Gastroesophageal sphincter (tissue), 3 donors: Measurements from ENCODE around the gene C11orf65.

Source experiments
- POLR2AphosphoS5 ChIP-seq: sonication (generic); formaldehyde crosslinking; IDR thresholded peaks from one replicate; pipeline ENCODE4 v1.6.1; 2017; ENCODE audit warnings: antibody characterized with exemption
- TF ChIP-seq, protein P1 (sequence below), 4 experiments: fragments of 200-600 bp in 2 of 4; fragments of 450-650 bp in 2 of 4; sonication (generic) in 1 of 4; IDR thresholded peaks; one replicate each; pipeline ENCODE4 v1.5.1; 2017 to 2019; ENCODE audit warnings: antibody characterized with exemption in 4 of 4, mild to moderate bottlenecking in 2 of 4, moderate library complexity in 2 of 4

DNA sequence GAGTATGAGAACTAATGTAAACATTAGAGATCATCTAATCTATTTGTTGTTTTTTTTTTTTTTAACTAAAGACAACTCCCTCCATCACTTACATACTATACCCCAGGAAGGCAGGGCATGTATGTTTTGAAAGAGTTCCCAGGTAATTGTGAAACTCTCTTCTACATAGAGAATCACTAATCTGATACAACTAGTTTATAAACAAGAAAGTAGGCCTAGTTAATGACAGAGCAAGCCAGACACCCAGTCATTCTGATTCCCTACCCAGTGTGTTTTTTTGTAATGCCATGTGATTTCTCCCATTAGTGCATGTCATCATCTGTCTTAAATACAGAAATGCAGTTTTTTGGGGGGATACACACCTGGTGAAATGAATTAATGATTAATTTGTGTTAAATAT lies 120.9 kb downstream of the C11orf65 start:
- TF ChIP-seq POLR2AphosphoS5 = no peak
- TF ChIP-seq, protein P1, sequence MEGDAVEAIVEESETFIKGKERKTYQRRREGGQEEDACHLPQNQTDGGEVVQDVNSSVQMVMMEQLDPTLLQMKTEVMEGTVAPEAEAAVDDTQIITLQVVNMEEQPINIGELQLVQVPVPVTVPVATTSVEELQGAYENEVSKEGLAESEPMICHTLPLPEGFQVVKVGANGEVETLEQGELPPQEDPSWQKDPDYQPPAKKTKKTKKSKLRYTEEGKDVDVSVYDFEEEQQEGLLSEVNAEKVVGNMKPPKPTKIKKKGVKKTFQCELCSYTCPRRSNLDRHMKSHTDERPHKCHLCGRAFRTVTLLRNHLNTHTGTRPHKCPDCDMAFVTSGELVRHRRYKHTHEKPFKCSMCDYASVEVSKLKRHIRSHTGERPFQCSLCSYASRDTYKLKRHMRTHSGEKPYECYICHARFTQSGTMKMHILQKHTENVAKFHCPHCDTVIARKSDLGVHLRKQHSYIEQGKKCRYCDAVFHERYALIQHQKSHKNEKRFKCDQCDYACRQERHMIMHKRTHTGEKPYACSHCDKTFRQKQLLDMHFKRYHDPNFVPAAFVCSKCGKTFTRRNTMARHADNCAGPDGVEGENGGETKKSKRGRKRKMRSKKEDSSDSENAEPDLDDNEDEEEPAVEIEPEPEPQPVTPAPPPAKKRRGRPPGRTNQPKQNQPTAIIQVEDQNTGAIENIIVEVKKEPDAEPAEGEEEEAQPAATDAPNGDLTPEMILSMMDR (IDR thresholded peaks at IDR 0.05) = no peak
